Upper lobe of right lung (tissue), 1 donor: ENCODE data around the gene C2orf68. TPM values are rescaled to one million over a fixed set of nuclear protein-coding genes. Genes with fewer than 3 reads are reported as not detected.
A peak's percentile ranks its signal among the peaks of the same experiment; 100 is the strongest.

Experiments
- ATAC-seq: fragments of 200-7000 bp; cut with Tn5 transposase; one replicate; pipeline ENCODE4 v1.9.1; 2020; ENCODE audit warnings: mild to moderate bottlenecking, moderate library complexity
- DNase-seq: peaks from one replicate; pipeline ENCODE4 v3.0.0-alpha.2; 2020
- H3K27ac ChIP-seq: fragments of 200-600 bp; one replicate; pipeline ENCODE4 v1.8.0; 2022
- H3K27me3 ChIP-seq: fragments of 200-600 bp; one replicate; pipeline ENCODE4 v1.8.0; 2022; ENCODE audit warnings: mild to moderate bottlenecking
- H3K36me3 ChIP-seq: fragments of 200-600 bp; one replicate; pipeline ENCODE4 v1.8.0; 2022
- H3K4me1 ChIP-seq: fragments of 200-600 bp; one replicate; pipeline ENCODE4 v1.8.0; 2022
- H3K4me3 ChIP-seq: fragments of 200-600 bp; one replicate; pipeline ENCODE4 v1.8.0; 2022; ENCODE audit warnings: mild to moderate bottlenecking
- H3K9me3 ChIP-seq: fragments of 200-600 bp; one replicate; pipeline ENCODE4 v1.8.0; 2022
- intact Hi-C: fragments of 100-400 bp; cut with DNase I; formaldehyde crosslinking; loops from one replicate; pipeline ENCODE4 v1.11.0; 2022
- total RNA-seq: library from RNA; stranded (reverse); fragmentation: NEBNext Ultra II Directional; extraction: Animal tissue kit (Norgen Biotek cat#: 25700); gene quantifications from one replicate; pipeline ENCODE4 v1.2.1, GENCODE V29; 2021
- TF ChIP-seq, protein P1 (sequence below): fragments of 200-600 bp; IDR thresholded peaks from one replicate; pipeline ENCODE4 v1.8.0; 2022; ENCODE audit warnings: antibody characterized with exemption
- donor health status: DM: no; HTN: yes; CAD: no; lungs with severe emphysema.

C2orf68 gene
- total RNA-seq, 1 donor from 2014 or later: 37.9 TPM

- no peaks in the 10 kb centered on the region for H3K9me3 ChIP-seq
- intact Hi-C loops: no loop called here
- H3K27me3 ChIP-seq: no peaks in the 10 kb centered on the region
- ATAC-seq (peak; percentile 82), DNase-seq (peak; percentile 87)
- H3K36me3 ChIP-seq: peaks cover 27% of the 10 kb centered on the region
- peak overlapping the region; percentile 69 for H3K4me3 ChIP-seq
- TF ChIP-seq, protein P1, sequence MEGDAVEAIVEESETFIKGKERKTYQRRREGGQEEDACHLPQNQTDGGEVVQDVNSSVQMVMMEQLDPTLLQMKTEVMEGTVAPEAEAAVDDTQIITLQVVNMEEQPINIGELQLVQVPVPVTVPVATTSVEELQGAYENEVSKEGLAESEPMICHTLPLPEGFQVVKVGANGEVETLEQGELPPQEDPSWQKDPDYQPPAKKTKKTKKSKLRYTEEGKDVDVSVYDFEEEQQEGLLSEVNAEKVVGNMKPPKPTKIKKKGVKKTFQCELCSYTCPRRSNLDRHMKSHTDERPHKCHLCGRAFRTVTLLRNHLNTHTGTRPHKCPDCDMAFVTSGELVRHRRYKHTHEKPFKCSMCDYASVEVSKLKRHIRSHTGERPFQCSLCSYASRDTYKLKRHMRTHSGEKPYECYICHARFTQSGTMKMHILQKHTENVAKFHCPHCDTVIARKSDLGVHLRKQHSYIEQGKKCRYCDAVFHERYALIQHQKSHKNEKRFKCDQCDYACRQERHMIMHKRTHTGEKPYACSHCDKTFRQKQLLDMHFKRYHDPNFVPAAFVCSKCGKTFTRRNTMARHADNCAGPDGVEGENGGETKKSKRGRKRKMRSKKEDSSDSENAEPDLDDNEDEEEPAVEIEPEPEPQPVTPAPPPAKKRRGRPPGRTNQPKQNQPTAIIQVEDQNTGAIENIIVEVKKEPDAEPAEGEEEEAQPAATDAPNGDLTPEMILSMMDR: no peak
- H3K27ac ChIP-seq: peak overlapping the region; percentile 94
- peaks cover 55% of the 10 kb centered on the region for H3K4me1 ChIP-seq
These were observed 33.4 kb downstream of the C2orf68 start for GRCh38 chr2:85578243-85579180.

GRCh38 chr2:85577386-85578242 lies 34.3 kb downstream of the C2orf68 start, which contains the start of gene VAMP8:
Gene VAMP8 (plus strand): TSS chr2:85577586. CDS start chr2:85577647, 61 bp downstream.
- Histone ChIP-seq H3K4me3 (peak within 1 kb of the TSS; percentile 69), H3K27ac (peak within 1 kb of the TSS; percentile 94), H3K4me1 (peaks cover 47% of the 10 kb centered on the region), H3K27me3 (no peaks in the 10 kb centered on the region), H3K9me3 (no peaks in the 10 kb centered on the region), H3K36me3 (peaks cover 20% of the 10 kb centered on the region)
- DNase-seq (peak; percentile 92), ATAC-seq (peak; percentile 87)
- intact Hi-C loops: no loop called here
- TF ChIP-seq, protein P1: no peak

DNA sequence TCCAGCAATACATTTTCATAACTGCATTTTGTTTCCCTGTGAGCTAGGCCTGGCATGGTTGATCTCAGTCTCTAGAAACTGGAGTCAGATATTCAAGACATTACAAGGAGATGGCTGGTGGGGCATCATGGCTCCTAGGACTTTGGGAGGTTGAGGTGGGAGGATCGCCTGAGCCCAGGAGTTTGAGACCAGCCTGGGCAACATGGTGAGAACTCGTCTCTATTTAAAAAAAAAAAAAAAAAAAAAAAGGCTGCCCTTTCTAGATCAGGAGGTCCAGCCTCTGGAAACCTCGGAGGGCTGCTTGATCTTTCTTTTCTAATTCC lies 34.8 kb downstream of the C2orf68 start:
- TF ChIP-seq, protein P1: no peak
- DNase-seq (no peak), ATAC-seq (no peak)
- Histone ChIP-seq H3K36me3 (peaks cover 15% of the 10 kb centered on the region), H3K27me3 (no peaks in the 10 kb centered on the region), H3K4me1 (peaks cover 45% of the 10 kb centered on the region), H3K9me3 (no peaks in the 10 kb centered on the region), H3K4me3 (peak overlapping the region; percentile 69), H3K27ac (peak overlapping the region; percentile 94)
- intact Hi-C loops: no loop called here

DNA sequence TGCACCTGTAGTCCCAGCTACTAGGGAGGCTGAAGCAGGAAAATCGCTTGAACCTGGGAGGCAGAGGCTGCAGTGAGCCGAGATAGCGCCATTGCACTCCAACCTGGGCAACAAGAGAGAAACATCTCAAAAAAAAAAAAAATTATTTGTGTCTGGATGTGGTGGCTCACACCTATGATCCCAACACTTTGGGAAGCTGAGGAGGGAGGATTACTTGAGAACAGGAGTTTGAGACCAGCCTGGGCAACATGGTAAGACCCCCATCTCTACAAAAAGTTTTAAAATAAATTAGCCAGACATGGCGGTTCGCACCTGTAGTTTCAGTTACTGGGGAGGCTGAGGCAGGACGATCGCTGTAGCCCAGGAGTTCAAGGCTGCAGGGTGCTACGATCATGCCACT lies 36.1 kb downstream of the C2orf68 start:
- Histone ChIP-seq H3K36me3 (peaks cover 2% of the 10 kb centered on the region), H3K9me3 (no peaks in the 10 kb centered on the region), H3K4me3 (no peak overlapping the region), H3K4me1 (peaks cover 45% of the 10 kb centered on the region), H3K27ac (peak overlapping the region; percentile 94), H3K27me3 (no peaks in the 10 kb centered on the region)
- TF ChIP-seq, protein P1: no peak
- DNase-seq (no peak), ATAC-seq (no peak)
- intact Hi-C loops: no loop called here

GRCh38 chr2:85566265-85566664 lies 45.6 kb downstream of the C2orf68 start:
- TF ChIP-seq, protein P1: no peak
- no peaks in the 10 kb centered on the region for H3K27me3 ChIP-seq
- no peak for ATAC-seq

More at GRCh38 chr2:85566265-85566664, 45.6 kb downstream of the C2orf68 start:
- H3K9me3 ChIP-seq: no peaks in the 10 kb centered on the region
- no peaks in the 10 kb centered on the region for H3K36me3 ChIP-seq
- H3K4me1 ChIP-seq: no peaks in the 10 kb centered on the region
- intact Hi-C loops: no loop called here
- no peak overlapping the region for H3K27ac ChIP-seq
- DNase-seq: no peak
- H3K4me3 ChIP-seq: no peak overlapping the region
